NCI-H345 treated with DMSO at 0.1 percent for 48 hours (cell line): Measurements from ENCODE around the gene ZNF436.
"Not testable (repeated sequence)": the region's sequence is repeated elsewhere in the genome, so short reads cannot be mapped to it uniquely, and the experiment has no call there.

Experiments
- DNase-seq: peaks from one replicate; lab custom pipeline; 2025; ENCODE audit not compliant: unreplicated experiment; lab: John Stamatoyannopoulos, UW

ZNF436 gene

GRCh38 chr1:23322770-23323169 lies 46.9 kb downstream of the ZNF436 start:
- DNase-seq: no peak

DNA sequence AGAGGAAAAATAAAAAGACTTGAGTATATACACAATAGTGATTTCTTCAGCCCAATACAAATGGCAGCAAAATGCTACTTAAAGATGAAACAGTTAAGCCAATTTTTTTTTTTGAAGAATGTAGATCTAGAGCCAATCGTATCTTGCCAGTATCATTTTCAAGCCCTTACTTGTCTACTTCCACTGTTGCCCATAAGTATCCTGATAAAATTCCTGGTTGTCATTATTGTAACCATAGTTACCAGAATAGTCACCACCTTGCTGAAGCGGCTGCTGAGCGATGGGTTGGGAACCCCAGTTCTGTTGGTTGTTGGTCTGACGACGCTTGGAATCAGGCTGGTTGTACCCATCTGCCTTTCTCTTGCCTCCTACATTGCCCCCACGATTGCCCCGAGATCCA lies 59.4 kb downstream of the ZNF436 start:
- not testable (repeated sequence) for DNase-seq
